ENCODE measurements around the gene PTPN14.

The PTPN14 gene

DNA sequence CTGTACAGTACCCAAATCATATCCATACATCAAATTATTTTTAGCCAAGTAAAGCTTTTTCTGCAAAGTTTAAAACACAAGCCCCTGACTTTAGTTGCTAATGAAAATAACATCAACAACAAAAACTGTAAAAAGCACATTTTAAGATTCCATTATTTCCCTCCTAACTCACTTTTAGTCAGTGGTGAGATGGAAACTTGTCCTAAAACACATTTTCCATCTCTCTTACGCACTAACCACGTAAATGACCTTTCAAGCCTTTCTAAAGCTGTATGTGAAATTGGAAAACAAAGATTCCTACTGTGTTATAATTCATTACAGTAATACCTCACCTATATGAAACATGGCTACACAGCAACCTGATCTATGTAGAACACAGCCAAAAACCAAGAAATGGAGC, 77.5 kb downstream of the PTPN14 start:
- DNase-seq = no peak

DNA sequence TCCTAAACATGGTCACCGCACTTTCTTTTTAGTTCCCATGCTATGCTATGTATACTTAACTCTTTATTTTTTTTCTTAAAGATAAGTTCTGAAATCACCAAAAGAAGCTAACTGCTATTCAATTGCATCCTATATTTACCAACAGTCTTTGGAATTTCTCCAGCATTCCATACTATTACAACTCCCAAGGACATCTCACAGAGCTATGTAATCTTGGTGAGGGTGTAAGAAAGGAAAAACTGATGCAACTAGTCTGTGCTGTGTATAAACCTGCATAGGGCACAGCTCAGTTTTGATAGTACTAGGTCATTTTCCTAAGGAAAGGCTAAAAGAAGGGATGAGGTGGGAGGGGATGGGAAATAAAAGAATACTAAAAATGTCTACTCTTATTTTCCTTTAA, 78.0 kb downstream of the PTPN14 start:
- DNase-seq = no peak

DNA sequence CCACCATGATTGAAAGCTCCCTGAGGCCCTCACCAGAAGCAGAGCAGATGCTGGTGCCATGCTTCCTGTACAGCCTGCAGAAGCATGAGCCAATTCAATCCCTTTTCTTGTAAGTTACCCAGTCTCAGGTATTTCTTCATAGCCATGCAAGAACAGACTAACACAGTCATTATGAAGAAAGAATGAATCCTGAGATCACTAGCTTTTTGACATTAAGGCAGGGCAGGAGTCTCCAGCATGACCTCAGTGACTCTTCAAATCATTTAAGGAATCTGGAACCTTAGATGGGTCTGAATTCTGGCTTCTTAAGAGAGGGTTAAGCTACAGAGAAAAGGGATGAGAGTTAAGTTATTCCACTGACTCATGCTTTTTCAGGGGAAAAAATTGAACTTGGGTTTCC, 79.0 kb downstream of the PTPN14 start:
- DNase-seq = no peak

- no peak for DNase-seq
Observed at GRCh38 chr1:214471458-214471857, 79.9 kb downstream of the PTPN14 start.

GRCh38 chr1:214470132-214470531, 81.3 kb downstream of the PTPN14 start:
- DNase-seq = no peak

- no peak for DNase-seq
Observed at GRCh38 chr1:214469290-214469689, 82.1 kb downstream of the PTPN14 start.

- DNase-seq = no peak
Observed at GRCh38 chr1:214467078-214467585, 84.3 kb downstream of the PTPN14 start.

DNA sequence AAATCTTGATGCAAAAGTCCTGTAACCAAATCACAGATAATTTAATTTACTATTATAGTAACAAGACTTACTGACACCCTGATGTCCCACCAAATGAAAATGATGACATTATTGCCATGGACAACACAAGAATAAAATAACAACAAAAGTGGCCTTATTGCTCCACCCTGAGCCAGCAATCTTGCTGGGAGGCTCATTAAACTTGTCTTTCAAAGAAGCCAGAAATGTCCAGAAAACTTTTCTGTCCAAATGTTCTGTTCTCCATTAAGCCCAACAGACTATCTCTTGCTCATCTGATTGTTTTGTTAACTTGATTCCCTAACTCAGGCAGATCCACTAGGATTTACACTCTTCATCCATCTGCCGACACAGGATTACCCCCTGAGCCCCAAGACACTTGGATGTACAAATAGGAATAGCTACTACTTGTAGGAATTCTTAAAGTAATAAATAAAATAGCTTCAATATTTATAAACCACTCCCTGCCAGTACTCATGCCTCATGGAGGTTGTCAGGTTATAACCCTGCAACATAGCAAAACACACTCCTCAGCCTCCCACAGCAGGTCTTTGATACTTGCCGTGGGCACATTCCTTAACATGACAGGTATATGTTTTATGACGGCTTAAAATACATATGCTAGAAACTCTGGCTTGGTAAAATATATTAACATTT, 84.9 kb downstream of the PTPN14 start:
- DNase-seq = no peak

GRCh38 chr1:214464445-214465287, 86.7 kb downstream of the PTPN14 start:
- DNase-seq = no peak

- DNase-seq = no peak
Observed at GRCh38 chr1:214463596-214463995, 87.8 kb downstream of the PTPN14 start.

- DNase-seq = no peak
Observed at GRCh38 chr1:214462882-214463281, 88.5 kb downstream of the PTPN14 start.

DNA sequence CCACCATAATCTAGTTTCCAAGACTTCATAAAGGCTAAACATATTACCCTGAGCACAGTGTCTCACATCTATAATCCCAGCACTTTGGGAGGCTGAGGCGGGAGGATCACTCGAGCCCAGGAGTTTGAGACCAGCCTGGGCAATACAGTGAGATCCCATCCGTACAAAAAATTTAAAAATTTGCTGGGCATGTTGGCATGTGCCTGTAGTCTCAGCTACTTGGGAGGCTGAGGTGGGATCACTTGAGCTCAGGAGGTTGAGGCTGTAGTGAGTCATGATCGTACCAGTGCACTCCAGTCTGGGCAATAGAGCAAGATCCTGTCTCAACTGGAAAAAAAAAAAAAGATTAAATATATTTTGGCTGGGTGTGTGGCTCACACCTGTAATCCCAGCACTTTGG, 90.1 kb downstream of the PTPN14 start:
- DNase-seq = no peak

GRCh38 chr1:214460304-214460916, 91.0 kb downstream of the PTPN14 start:
- no peak for DNase-seq

DNA sequence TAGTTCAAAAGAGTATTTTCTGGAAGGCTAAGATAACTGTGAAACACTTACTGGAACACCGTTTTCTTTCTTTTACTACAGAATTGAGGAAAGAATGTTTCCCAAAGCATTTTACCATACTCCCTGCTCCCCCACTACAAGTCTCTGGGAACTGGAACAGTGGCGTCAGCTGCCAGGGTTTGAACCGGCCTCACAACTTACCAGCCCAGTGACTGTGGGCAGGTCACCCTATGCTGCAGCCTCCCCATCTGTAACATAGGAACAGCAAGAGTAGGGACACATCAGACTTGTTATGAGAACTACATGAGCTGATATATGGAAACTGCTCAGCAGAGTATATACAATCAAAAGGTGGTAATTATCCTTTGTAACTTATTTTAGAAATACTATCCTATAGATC, 91.5 kb downstream of the PTPN14 start:
- DNase-seq = no peak

DNA sequence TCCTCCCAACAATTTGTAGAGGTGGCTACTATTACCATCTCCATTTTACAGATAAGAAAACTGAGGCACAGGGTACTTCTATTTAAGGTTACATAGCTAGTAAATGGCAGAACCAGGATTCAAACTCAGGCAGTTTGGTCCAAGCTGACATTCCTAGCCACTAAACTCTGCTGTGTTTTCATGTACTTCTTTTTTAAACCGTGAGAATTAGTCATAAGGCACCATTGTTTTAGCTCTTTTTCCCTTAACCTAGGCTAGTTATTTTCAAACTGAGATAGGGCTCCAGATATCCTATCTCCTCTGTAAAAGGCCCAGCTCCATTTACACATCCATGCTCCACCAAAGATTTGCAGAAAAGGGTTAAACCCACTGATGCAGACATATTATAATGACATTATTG, 92.9 kb downstream of the PTPN14 start:
- DNase-seq = no peak

- DNase-seq = no peak
Observed at GRCh38 chr1:214455971-214456867, 95.2 kb downstream of the PTPN14 start.

DNA sequence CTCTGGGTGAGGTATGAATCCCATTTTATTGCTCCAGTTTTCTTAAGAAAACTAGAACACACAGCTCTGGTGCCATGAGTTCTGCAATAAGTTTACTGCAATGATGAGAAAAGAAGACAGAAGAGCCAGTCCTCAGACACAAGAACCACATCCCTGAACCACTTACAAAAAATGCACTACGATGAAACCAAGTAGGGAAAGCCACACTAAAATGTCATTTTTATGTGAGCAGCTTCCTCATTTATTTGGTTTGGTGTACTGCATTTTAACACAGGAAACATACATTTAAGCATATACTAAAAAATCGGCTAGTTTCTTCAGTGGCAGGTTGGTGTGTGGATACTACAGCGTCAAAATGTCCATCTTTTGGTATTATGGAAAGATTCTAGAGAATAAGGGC, 95.9 kb downstream of the PTPN14 start:
- DNase-seq = no peak

DNA sequence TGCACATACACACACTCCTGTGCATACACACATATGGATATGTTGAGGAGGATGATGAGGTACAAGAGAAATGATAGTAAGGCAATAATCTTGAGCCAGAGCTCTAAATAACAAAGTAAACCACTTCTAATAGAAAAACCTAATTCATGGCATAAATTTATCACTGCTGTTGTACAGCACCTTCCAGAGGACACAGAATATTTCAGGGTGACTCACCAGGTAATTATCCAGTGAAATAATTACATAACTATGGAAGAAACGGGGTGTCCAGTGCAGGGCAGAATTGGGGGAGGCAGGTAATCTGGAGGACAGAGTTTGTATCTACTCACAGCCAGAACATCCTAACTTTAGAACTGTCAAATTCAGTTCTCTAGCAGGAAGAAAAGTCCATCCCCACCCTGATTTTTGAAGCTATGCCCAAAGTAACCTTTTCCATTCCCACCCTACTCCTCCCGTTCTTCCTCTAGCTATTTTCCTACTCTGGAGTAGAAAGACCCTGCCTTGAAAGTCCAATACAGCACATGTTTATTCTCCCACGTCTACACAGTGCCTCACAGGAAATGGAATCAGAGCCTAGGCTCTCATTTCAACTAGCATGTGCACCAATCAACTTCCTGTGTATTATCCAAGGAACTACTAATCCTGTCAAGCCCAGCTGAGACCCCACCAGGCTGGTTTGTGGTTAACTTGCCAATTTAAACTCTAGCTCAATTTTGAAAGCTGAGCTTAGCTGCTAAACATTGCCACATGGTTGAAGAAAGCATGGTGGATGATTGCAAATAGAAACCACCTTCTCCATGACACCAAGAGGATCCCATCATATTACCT, 96.6 kb downstream of the PTPN14 start:
- DNase-seq = no peak

DNA sequence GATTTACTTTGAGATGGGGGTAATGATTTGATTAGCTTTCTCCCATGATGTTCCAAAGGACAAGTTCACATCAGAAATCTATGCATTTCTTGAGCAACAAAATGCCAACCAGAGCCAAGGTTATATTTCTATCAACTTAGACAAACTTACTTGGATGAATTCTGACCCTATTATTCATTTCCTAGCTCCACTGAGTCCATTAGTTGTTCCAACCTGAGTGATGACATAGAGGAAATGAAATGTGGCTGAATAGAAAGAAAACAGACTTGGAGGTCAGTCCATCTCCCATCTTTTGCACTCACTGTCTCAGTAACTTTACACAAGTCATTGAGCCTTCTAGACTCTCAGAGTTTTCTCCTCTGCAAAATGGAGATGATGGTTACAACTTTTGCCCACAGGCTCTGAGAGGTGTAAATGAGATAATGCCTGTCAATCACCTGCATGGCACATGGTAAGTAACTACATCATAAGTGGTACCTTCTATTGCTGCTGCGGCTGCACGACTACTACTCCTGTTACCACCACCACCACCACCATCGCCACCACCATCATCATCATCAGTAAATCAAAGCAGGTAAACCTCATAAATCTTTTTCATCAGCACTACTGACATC, 98.2 kb downstream of the PTPN14 start:
- no peak for DNase-seq

GRCh38 chr1:214452152-214452784, 99.1 kb downstream of the PTPN14 start:
- DNase-seq = no peak

DNA sequence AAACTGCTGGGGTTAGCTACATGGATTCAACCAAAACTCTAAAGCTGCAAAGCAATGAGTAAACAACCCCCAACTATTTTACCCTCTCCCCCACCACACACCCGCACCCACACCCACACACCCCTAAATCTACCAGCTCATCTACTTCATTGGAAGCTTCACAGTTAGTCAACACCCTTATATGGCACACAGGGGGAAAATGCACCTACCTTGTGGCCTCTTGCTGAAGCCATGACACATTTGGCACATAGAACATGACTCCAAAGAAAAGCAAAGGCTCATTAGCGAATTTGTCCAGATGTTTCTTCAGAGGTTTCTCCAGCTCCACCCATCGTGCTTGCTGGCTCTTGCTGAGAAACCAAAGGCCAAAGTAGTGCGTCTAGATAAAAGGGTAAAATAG, 99.8 kb downstream of the PTPN14 start:
- DNase-seq = no peak

All from stimulated activated CD4-positive, alpha-beta T cell treated with anti-CD3 and anti-CD28 coated beads, Interleukin-12 subunit alpha, Interleukin-12 subunit beta, amount 100 ng/mL, for 4 hours (primary cell).